Epithelial cell of proximal tubule (primary cell): Measurements from ENCODE around the gene RHOB. TPM values are rescaled to one million over a fixed set of nuclear protein-coding genes. Genes with fewer than 3 reads are reported as not detected.

Experiments used
- DNase-seq: peaks from one replicate; pipeline ENCODE4 v3.0.0-alpha.2; 2011; ENCODE audit warnings: low read depth
- H3K4me3 ChIP-seq: 2 replicates; pipeline ENCODE4 v1.5.1; 2011; ENCODE audit warnings: low read depth, mild to moderate bottlenecking, low read length
- CTCF ChIP-seq: conservative IDR thresholded peaks from 2 replicates; pipeline ENCODE4 v1.5.1; 2012; ENCODE audit warnings: low read depth, mild to moderate bottlenecking, low read length
- total RNA-seq: library from RNA; depleted of rRNA; stranded (reverse); fragments of >200 nt; gene quantifications from 2 replicates; pipeline ENCODE4 v1.2.3, GENCODE V29; 2015

Gene RHOB
- total RNA-seq, 1 donor from 2014 or later = 160 TPM

- no peak overlapping the region for H3K4me3 ChIP-seq
- no peak for TF ChIP-seq CTCF
- no peak for DNase-seq
These were observed 1.6 kb upstream of the RHOB start for GRCh38 chr2:20444993-20445910.

GRCh38 chr2:20446255-20446916, 488 bp upstream of the RHOB start:
- H3K4me3 ChIP-seq = peak overlapping the region; percentile 95
- no peak for DNase-seq
- no peak for TF ChIP-seq CTCF

- DNase-seq = no peak
- peak overlapping the region; percentile 95 for H3K4me3 ChIP-seq
These were observed 767 bp downstream of the RHOB start for GRCh38 chr2:20447437-20448245.

GRCh38 chr2:20448246-20448976, 1.5 kb downstream of the RHOB start:
- peak overlapping the region; percentile 95 for H3K4me3 ChIP-seq
- no peak for DNase-seq
- TF ChIP-seq CTCF = no peak

More at GRCh38 chr2:20447437-20448245, 767 bp downstream of the RHOB start:
- TF ChIP-seq CTCF = no peak

GRCh38 chr2:20448977-20449306, 2.1 kb downstream of the RHOB start:
- no peak for TF ChIP-seq CTCF
- peak overlapping the region; percentile 95 for H3K4me3 ChIP-seq
- no peak for DNase-seq

- peak overlapping the region; percentile 95 for H3K4me3 ChIP-seq
- TF ChIP-seq CTCF = no peak
- no peak for DNase-seq
These were observed 2.8 kb downstream of the RHOB start for GRCh38 chr2:20449501-20450200.
